Measurements from ENCODE around the gene CALCOCO1. TPM values are rescaled to one million over a fixed set of nuclear protein-coding genes. Genes with fewer than 3 reads are reported as not detected.
A peak's percentile ranks its signal among the peaks of the same experiment; 100 is the strongest.

Gene CALCOCO1
- total RNA-seq, 1 experiment from 2014 or later: 49.4 TPM

- TF ChIP-seq CTCF (IDR thresholded peaks at IDR 0.05; ENCODE audit: unreplicated experiment): no peak
- no peak for DNase-seq (ENCODE audit: unreplicated experiment)
- H3K9me3 Mint-ChIP-seq (ENCODE audit: unreplicated experiment): no peaks in the 10 kb centered on the region
- CTCF ChIA-PET: interaction anchor here (0.6 to 3.6 kb wide), 4 partner anchors 12 to 82 kb away, joined by 3 to 28 read pairs (median 8); no protein-coding TSS in a partner anchor
- no TSS peak for BruUV-seq (replicated peaks)
- peaks cover 26% of the 10 kb centered on the region for H3K27me3 Mint-ChIP-seq (ENCODE audit: insufficient read depth, unreplicated experiment)
- intact Hi-C loops (cut with micrococcal nuclease): no loop called here
- H3K36me3 Mint-ChIP-seq (ENCODE audit: insufficient read depth, unreplicated experiment): no peaks in the 10 kb centered on the region
- no peak overlapping the region for H3K27ac Mint-ChIP-seq (ENCODE audit: low read depth, unreplicated experiment)
- peaks cover 7% of the 10 kb centered on the region for H3K4me1 Mint-ChIP-seq (ENCODE audit: insufficient read depth, unreplicated experiment)
- POLR2A ChIA-PET: no interaction called here
- no peak overlapping the region for H3K4me3 Mint-ChIP-seq (ENCODE audit: unreplicated experiment)
These were observed 31.5 kb upstream of the CALCOCO1 start for GRCh38 chr12:53758730-53759103.

- H3K27me3 Mint-ChIP-seq (ENCODE audit: insufficient read depth, unreplicated experiment): peaks cover 26% of the 10 kb centered on the region
- ChIA-PET POLR2A (interaction anchor here (1.3 to 1.7 kb wide), 2 partner anchors 11 to 242 kb away, joined by 3 to 5 read pairs; partner anchors contain the start of gene HOXC9), CTCF (interaction anchor here (0.6 to 6.7 kb wide), 10 partner anchors 7 to 215 kb away, joined by 3 to 96 read pairs (median 4); partner anchors contain the start of gene HOXC11)
- BruUV-seq (replicated peaks): no TSS peak
- no peaks in the 10 kb centered on the region for H3K36me3 Mint-ChIP-seq (ENCODE audit: insufficient read depth, unreplicated experiment)
- H3K27ac Mint-ChIP-seq (ENCODE audit: low read depth, unreplicated experiment): no peak overlapping the region
- no peaks in the 10 kb centered on the region for H3K9me3 Mint-ChIP-seq (ENCODE audit: unreplicated experiment)
- H3K4me3 Mint-ChIP-seq (ENCODE audit: unreplicated experiment): no peak overlapping the region
- intact Hi-C loops (cut with micrococcal nuclease): no loop called here
- no peak for DNase-seq (ENCODE audit: unreplicated experiment)
- no peak for TF ChIP-seq CTCF (IDR thresholded peaks at IDR 0.05; ENCODE audit: unreplicated experiment)
- H3K4me1 Mint-ChIP-seq (ENCODE audit: insufficient read depth, unreplicated experiment): peaks cover 7% of the 10 kb centered on the region
These were observed 31.0 kb upstream of the CALCOCO1 start for GRCh38 chr12:53758081-53758729.

GRCh38 chr12:53757101-53757770 is 30.0 kb upstream of the CALCOCO1 start:
- ChIA-PET CTCF (interaction anchor here (0.6 to 6.7 kb wide), 17 partner anchors 8 to 444 kb away, joined by 3 to 96 read pairs (median 4); partner anchors contain the start of genes HOXC10 and HOXC11), POLR2A (interaction anchor here (1.3 to 1.7 kb wide), 2 partner anchors 12 to 243 kb away, joined by 3 to 5 read pairs; partner anchors contain the start of gene HOXC9)
- H3K27me3 Mint-ChIP-seq (ENCODE audit: insufficient read depth, unreplicated experiment): peaks cover 26% of the 10 kb centered on the region
- peak; percentile 83 for TF ChIP-seq CTCF (IDR thresholded peaks at IDR 0.05; ENCODE audit: unreplicated experiment)
- no TSS peak for BruUV-seq (replicated peaks)
- H3K4me3 Mint-ChIP-seq (ENCODE audit: unreplicated experiment): no peak overlapping the region
- H3K4me1 Mint-ChIP-seq (ENCODE audit: insufficient read depth, unreplicated experiment): peaks cover 7% of the 10 kb centered on the region
- intact Hi-C loops (cut with micrococcal nuclease): no loop called here
- H3K27ac Mint-ChIP-seq (ENCODE audit: low read depth, unreplicated experiment): no peak overlapping the region
- H3K9me3 Mint-ChIP-seq (ENCODE audit: unreplicated experiment): no peaks in the 10 kb centered on the region
- peak; percentile 71 for DNase-seq (ENCODE audit: unreplicated experiment)
- no peaks in the 10 kb centered on the region for H3K36me3 Mint-ChIP-seq (ENCODE audit: insufficient read depth, unreplicated experiment)

Data from MCF 10A (cell line).